ENCODE data around the gene ESYT2. TPM values are rescaled to one million over a fixed set of nuclear protein-coding genes. Genes with fewer than 3 reads are reported as not detected.
A peak's percentile ranks its signal among the peaks of the same experiment; 100 is the strongest.

The ESYT2 gene
- total RNA-seq, 1 donor from 2014 or later: 102 TPM

DNA sequence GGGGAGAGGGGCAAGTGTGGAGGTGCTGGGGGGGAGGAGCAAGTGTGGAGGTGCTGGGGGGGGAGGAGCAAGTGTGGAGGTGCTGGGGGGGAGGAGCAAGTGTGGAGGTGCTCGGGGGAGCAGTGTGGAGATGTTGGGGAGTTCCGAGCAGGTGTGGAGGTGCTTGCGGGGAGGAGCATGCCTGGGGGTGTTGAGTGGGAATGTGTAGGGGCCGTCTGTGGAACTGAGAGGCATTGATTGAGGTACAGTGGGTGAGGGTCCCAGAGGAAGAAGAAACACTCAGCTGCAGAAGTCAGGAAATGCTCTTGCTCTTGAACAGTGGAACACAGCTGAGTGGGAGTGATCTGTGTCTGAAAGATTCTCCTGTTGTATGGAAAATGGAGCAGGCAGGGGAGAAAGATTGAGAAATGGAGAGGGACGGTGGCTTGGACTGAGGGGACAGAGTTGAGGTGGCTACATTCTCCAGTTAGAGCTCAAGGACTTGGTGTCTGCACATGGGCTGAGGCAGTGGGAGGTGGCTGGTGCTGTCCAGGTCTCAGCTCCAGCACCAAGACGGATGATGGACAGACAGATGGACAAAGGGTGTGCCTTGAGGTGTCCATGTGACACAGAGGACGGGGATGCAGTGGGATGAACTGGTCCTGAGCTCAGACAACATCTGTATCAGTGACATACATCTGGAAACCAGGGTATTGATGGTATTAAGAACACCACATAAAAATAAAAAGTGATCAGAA is 99.5 kb downstream of the ESYT2 start:
- H3K36me3 ChIP-seq: peaks cover 30 to 43% of the 10 kb centered on the region in 2 donors

GRCh38 chr7:158728911-158729645 is 100.2 kb downstream of the ESYT2 start:
- no peak for TF ChIP-seq CTCF (IDR thresholded peaks at IDR 0.05)
- H3K27me3 ChIP-seq: no peaks in the 10 kb centered on the region
- H3K4me3 ChIP-seq: no peak overlapping the region
- H3K36me3 ChIP-seq: peaks cover 22 to 36% of the 10 kb centered on the region in 2 donors
- no peak overlapping the region for H3K27ac ChIP-seq
- peaks cover 0 to 4% of the 10 kb centered on the region in 2 donors for H3K9me3 ChIP-seq
- DNase-seq (ENCODE audit: low spot score in 2 of 2): peak in 1 of 2 donors; percentile 50
- no peaks in the 10 kb centered on the region for H3K4me1 ChIP-seq
- intact Hi-C loops (cut with DNase I): no loop called here

More for the DNA sequence above, 99.5 kb downstream of the ESYT2 start:
- Histone ChIP-seq H3K27me3 (no peaks in the 10 kb centered on the region), H3K9me3 (peaks cover 0 to 3% of the 10 kb centered on the region in 2 donors), H3K4me3 (no peak overlapping the region), H3K4me1 (no peaks in the 10 kb centered on the region), H3K27ac (no peak overlapping the region)
- intact Hi-C loops (cut with DNase I): no loop called here
- no peak for TF ChIP-seq CTCF (IDR thresholded peaks at IDR 0.05)
- peak in 1 of 2 donors; percentile 54 for DNase-seq (ENCODE audit: low spot score in 2 of 2)

DNA sequence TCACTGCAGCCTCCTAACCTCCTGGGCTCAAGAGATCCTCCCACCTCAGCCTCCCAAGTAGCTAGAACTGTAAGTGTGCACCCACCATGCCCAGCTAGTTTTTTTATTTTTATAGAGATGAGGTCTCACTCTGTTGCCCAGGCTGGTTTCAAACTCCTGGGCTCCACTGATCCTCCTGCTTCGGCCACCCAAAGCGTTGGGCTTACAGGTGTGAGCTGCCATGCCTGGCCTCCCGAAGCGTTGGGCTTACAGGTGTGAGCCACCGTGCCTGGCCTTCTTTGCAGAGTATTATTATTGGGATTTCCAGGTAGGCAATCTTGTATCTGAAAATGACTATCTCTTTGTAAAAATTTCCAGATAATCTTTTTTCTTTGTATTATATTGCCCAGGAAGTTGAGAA is 101.6 kb downstream of the ESYT2 start:
- Histone ChIP-seq H3K4me1 (no peaks in the 10 kb centered on the region), H3K27me3 (no peaks in the 10 kb centered on the region), H3K9me3 (peaks cover 0 to 4% of the 10 kb centered on the region in 2 donors), H3K4me3 (no peak overlapping the region), H3K27ac (no peak overlapping the region), H3K36me3 (peaks cover 13 to 25% of the 10 kb centered on the region in 2 donors)
- no peak for TF ChIP-seq CTCF (IDR thresholded peaks at IDR 0.05)
- peak in 1 of 2 donors; percentile 50 for DNase-seq (ENCODE audit: low spot score in 2 of 2)
- intact Hi-C loops (cut with DNase I): no loop called here

DNA sequence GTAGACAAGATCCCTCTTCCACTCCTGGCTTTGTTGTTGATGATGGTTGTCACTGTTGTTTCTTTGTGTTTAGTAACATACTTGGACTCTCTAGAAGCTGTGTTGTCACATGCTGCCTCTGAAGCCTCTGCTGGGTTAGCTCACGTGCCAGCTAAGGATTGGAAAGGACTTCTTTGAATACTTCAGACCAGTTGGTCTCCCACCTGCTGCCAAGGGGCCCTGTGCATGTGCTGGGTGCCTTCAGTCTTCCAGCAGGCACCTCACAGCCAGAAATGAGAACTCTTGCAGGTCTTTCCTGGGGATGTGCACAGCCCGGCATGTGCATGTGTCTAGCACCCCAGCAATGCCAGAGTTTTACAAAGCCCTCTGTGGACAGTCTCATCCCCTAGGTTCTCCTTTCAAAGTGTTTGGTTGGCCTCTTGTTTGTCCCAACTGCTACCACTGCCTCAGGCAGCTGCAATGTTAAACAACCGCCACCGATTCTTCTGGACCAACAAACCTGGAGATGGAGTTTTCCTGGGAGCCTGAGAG is 103.0 kb downstream of the ESYT2 start:
- Histone ChIP-seq H3K9me3 (peaks cover 0 to 4% of the 10 kb centered on the region in 2 donors), H3K4me3 (no peak overlapping the region), H3K27me3 (no peaks in the 10 kb centered on the region), H3K4me1 (no peaks in the 10 kb centered on the region), H3K36me3 (peaks cover 10 to 12% of the 10 kb centered on the region in 2 donors), H3K27ac (no peak overlapping the region)
- DNase-seq (ENCODE audit: low spot score in 2 of 2): peak in 1 of 2 donors; percentile 51
- no peak for TF ChIP-seq CTCF (IDR thresholded peaks at IDR 0.05)
- intact Hi-C loops (cut with DNase I): no loop called here

DNA sequence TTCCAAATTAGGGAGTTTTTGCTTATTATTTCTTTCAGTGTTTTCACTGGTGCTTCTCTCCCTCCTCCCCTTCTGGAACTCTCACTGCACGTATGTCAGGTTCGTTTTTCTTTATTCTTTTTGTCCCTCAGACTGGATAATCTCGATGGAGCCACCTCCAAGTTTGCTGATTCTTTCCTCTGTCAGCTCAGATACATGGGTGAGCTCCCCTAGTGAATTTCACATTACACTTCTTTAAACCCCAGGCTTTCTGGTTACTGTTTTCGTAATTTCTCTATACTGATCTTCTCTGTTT is 103.9 kb downstream of the ESYT2 start:
- Histone ChIP-seq H3K9me3 (peaks cover 0 to 4% of the 10 kb centered on the region in 2 donors), H3K4me3 (no peak overlapping the region), H3K27ac (no peak overlapping the region), H3K27me3 (no peaks in the 10 kb centered on the region), H3K4me1 (no peaks in the 10 kb centered on the region), H3K36me3 (peaks cover 5 to 9% of the 10 kb centered on the region in 2 donors)
- intact Hi-C loops (cut with DNase I): no loop called here
- no peak for TF ChIP-seq CTCF (IDR thresholded peaks at IDR 0.05)
- DNase-seq (ENCODE audit: low spot score in 2 of 2): no peak

All from ascending aorta (tissue), 2 donors.